Mesothelial cell of epicardium (in vitro differentiated cells): Measurements from ENCODE around the gene PSD4. TPM values are rescaled to one million over a fixed set of nuclear protein-coding genes. Genes with fewer than 3 reads are reported as not detected.
A peak's percentile ranks its signal among the peaks of the same experiment; 100 is the strongest.

Experiments used
- DNase-seq, 2 experiments: peaks; one replicate each; pipeline ENCODE4 v3.0.0; 2021; ENCODE audit warnings: low spot score in 2 of 2; ENCODE audit not compliant: unreplicated experiment in 2 of 2
- H3K27ac Mint-ChIP-seq: 2 replicates; pipeline ENCODE4 v1.8.0; 2021; ENCODE audit warnings: mixed read lengths
- H3K27me3 Mint-ChIP-seq: 2 replicates; pipeline ENCODE4 v1.8.0; 2021; ENCODE audit warnings: low read depth, mixed read lengths
- H3K36me3 Mint-ChIP-seq: 2 replicates; pipeline ENCODE4 v1.8.0; 2021; ENCODE audit warnings: mixed read lengths
- H3K4me1 Mint-ChIP-seq: 2 replicates; pipeline ENCODE4 v1.8.0; 2021; ENCODE audit warnings: mixed read lengths
- H3K4me3 Mint-ChIP-seq: 2 replicates; pipeline ENCODE4 v1.8.0; 2021; ENCODE audit warnings: mild to moderate bottlenecking, moderate library complexity, mixed read lengths
- H3K9me3 Mint-ChIP-seq: 2 replicates; pipeline ENCODE4 v1.8.0; 2021; ENCODE audit warnings: mixed read lengths
- CTCF ChIP-seq: fragments of 200-600 bp; sonication (generic); IDR thresholded peaks from one replicate; pipeline ENCODE4 v1.5.0; 2021; ENCODE audit warnings: antibody characterized with exemption; ENCODE audit not compliant: unreplicated experiment
- total RNA-seq: library from RNA; stranded (reverse); gene quantifications from 3 replicates; pipeline ENCODE4 v1.2.1, GENCODE V29; 2021

The PSD4 gene
- total RNA-seq, 1 donor from 2014 or later, result 20.1 TPM

- Mint-ChIP-seq H3K36me3 (peaks cover 2% of the 10 kb centered on the region), H3K9me3 (no peaks in the 10 kb centered on the region), H3K4me3 (no peak overlapping the region), H3K27me3 (no peaks in the 10 kb centered on the region), H3K4me1 (no peaks in the 10 kb centered on the region), H3K27ac (no peak overlapping the region)
- DNase-seq, result no peak
- no peak for TF ChIP-seq CTCF
These were observed 12.6 kb downstream of the PSD4 start for GRCh38 chr2:113186433-113186796.

GRCh38 chr2:113187771-113188170 is 14.0 kb downstream of the PSD4 start:
- Mint-ChIP-seq H3K27me3 (no peaks in the 10 kb centered on the region), H3K36me3 (peaks cover 2% of the 10 kb centered on the region), H3K4me3 (no peak overlapping the region), H3K9me3 (no peaks in the 10 kb centered on the region), H3K27ac (no peak overlapping the region), H3K4me1 (no peaks in the 10 kb centered on the region)
- no peak for TF ChIP-seq CTCF
- no peak for DNase-seq

- Mint-ChIP-seq H3K36me3 (peaks cover 2% of the 10 kb centered on the region), H3K9me3 (no peaks in the 10 kb centered on the region), H3K27me3 (no peaks in the 10 kb centered on the region), H3K27ac (no peak overlapping the region), H3K4me3 (no peak overlapping the region), H3K4me1 (no peaks in the 10 kb centered on the region)
- no peak for TF ChIP-seq CTCF
- DNase-seq, result no peak
These were observed 17.1 kb downstream of the PSD4 start for GRCh38 chr2:113190871-113191270.

GRCh38 chr2:113192459-113193100 is 18.8 kb downstream of the PSD4 start:
- H3K4me1 Mint-ChIP-seq, result no peaks in the 10 kb centered on the region
- H3K27me3 Mint-ChIP-seq, result no peaks in the 10 kb centered on the region
- no peaks in the 10 kb centered on the region for H3K9me3 Mint-ChIP-seq
- no peak for TF ChIP-seq CTCF
- no peak for DNase-seq
- H3K27ac Mint-ChIP-seq, result no peak overlapping the region
- no peak overlapping the region for H3K4me3 Mint-ChIP-seq
- H3K36me3 Mint-ChIP-seq, result peaks cover 2% of the 10 kb centered on the region

GRCh38 chr2:113195923-113196501 is 22.2 kb downstream of the PSD4 start:
- DNase-seq, result no peak
- Mint-ChIP-seq H3K9me3 (no peaks in the 10 kb centered on the region), H3K27me3 (no peaks in the 10 kb centered on the region), H3K36me3 (no peaks in the 10 kb centered on the region), H3K4me1 (peaks cover 3% of the 10 kb centered on the region), H3K4me3 (no peak overlapping the region), H3K27ac (no peak overlapping the region)
- no peak for TF ChIP-seq CTCF

- Mint-ChIP-seq H3K4me1 (peaks cover 3% of the 10 kb centered on the region), H3K4me3 (peak overlapping the region; percentile 73), H3K36me3 (no peaks in the 10 kb centered on the region), H3K9me3 (no peaks in the 10 kb centered on the region), H3K27me3 (no peaks in the 10 kb centered on the region), H3K27ac (no peak overlapping the region)
- no peak for TF ChIP-seq CTCF
- no peak for DNase-seq
These were observed 23.1 kb downstream of the PSD4 start for GRCh38 chr2:113196839-113197238.
